ENCODE data around the gene NUDC.
"Not testable (repeated sequence)": the region's sequence is repeated elsewhere in the genome, so short reads cannot be mapped to it uniquely, and the experiment has no call there.

The NUDC gene

GRCh38 chr1:26984291-26984690 is 62.7 kb downstream of the NUDC start:
- POLR2A ChIA-PET: no interaction called here
- TF ChIP-seq, protein P1, sequence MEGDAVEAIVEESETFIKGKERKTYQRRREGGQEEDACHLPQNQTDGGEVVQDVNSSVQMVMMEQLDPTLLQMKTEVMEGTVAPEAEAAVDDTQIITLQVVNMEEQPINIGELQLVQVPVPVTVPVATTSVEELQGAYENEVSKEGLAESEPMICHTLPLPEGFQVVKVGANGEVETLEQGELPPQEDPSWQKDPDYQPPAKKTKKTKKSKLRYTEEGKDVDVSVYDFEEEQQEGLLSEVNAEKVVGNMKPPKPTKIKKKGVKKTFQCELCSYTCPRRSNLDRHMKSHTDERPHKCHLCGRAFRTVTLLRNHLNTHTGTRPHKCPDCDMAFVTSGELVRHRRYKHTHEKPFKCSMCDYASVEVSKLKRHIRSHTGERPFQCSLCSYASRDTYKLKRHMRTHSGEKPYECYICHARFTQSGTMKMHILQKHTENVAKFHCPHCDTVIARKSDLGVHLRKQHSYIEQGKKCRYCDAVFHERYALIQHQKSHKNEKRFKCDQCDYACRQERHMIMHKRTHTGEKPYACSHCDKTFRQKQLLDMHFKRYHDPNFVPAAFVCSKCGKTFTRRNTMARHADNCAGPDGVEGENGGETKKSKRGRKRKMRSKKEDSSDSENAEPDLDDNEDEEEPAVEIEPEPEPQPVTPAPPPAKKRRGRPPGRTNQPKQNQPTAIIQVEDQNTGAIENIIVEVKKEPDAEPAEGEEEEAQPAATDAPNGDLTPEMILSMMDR (IDR thresholded peaks at IDR 0.05; ENCODE audit: control extremely low read depth, extremely low read depth, low read depth, missing control alignments): no peak
- no peak for DNase-seq (ENCODE audit: extremely low spot score)
- CTCF ChIA-PET: interaction anchor here (1.6 to 3.5 kb wide), 2 partner anchors 14 to 18 kb away, joined by 4 to 22 read pairs; no protein-coding TSS in a partner anchor

DNA sequence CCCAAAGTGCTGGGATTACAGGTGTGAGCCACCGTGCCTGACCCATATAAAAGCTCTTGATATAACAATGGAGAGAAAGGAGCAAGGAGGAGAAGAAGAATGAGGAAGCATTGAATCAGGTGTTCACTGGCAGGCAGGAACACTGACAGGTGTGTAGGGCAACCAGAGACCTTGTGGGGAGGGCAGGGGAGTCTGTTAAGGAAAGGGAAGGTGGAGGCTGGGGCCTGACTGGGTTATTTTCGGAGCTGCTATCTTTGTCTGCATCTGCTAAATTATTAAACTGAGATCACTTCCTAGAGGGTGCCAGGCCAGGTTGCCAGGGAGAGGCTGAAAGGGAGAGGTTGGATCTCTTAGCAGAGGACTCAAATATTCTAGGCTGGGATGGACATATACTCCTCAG is 65.1 kb downstream of the NUDC start:
- TF ChIP-seq, protein P1 (IDR thresholded peaks at IDR 0.05; ENCODE audit: control extremely low read depth, extremely low read depth, low read depth, missing control alignments): no peak
- DNase-seq (ENCODE audit: extremely low spot score): no peak
- POLR2A ChIA-PET: interaction anchor here (0.6 kb wide), 1 partner anchor 379 kb away, joined by 6 read pairs; no protein-coding TSS in a partner anchor
- CTCF ChIA-PET: interaction anchor here (0.7 to 3.5 kb wide), 4 partner anchors 8 to 58 kb away, joined by 3 to 22 read pairs (median 3); no protein-coding TSS in a partner anchor

GRCh38 chr1:26989403-26990109 is 68.0 kb downstream of the NUDC start:
- POLR2A ChIA-PET; CTCF ChIA-PET; DNase-seq (ENCODE audit: extremely low spot score): not testable (repeated sequence)

- CTCF ChIA-PET: interaction anchor here (1.2 to 8.4 kb wide), 2 partner anchors 15 to 53 kb away, joined by 3 to 52 read pairs; no protein-coding TSS in a partner anchor
- peak; percentile 56 for DNase-seq (ENCODE audit: extremely low spot score)
Observed at GRCh38 chr1:26991310-26992116, 70.0 kb downstream of the NUDC start.

DNA sequence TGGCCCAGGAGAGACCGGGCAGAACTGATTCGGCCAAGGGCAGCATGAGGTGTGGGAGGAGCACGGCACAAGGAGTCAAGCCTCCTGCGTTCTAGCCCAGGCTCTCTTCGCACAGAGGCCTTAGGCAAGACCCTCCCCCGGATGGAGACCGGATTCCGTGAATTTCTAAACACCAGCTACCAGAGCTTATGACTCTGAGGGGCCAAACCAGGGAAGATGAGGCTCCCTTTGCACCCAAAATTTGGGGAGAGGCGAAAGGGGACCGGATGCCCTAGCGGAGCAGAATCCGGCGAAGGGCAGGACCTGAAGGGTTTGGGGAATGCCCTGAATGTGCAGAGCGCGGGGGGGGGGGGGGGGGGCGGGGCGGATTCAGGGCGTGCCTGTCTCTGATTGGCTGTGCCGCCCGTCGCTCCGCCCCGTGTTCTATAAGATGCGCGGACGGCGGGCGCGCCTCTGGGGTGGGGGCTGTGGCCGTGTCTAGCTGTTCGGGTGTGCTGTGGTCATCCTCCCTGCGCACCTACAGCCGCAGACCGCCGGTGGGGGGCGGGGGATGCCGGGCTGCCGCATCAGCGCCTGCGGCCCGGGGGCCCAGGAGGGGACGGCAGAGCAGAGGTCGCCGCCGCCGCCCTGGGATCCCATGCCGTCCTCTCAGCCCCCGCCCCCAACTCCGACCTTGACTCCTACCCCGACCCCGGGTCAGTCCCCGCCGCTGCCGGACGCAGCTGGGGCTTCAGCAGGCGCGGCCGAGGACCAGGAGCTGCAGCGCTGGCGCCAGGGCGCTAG is 71.9 kb downstream of the NUDC start, which contains the start of gene TRNP1:
Gene TRNP1 (plus strand): TSS at position 456 of the 783 bp plus-strand sequence. CDS start 95 bp downstream, at position 551.
- DNase-seq (ENCODE audit: extremely low spot score): peak; percentile 94
- TF ChIP-seq, protein P1 (IDR thresholded peaks at IDR 0.05; ENCODE audit: control extremely low read depth, extremely low read depth, low read depth, missing control alignments): no peak
- CTCF ChIA-PET: interaction anchor here (1.6 to 8.4 kb wide), 3 partner anchors 11 to 51 kb away, joined by 3 to 52 read pairs (median 5); no protein-coding TSS in a partner anchor
- POLR2A ChIA-PET: interaction anchor here (0.5 kb wide), 1 partner anchor 66 kb away, joined by 8 read pairs; no protein-coding TSS in a partner anchor

More at GRCh38 chr1:26991310-26992116, 70.0 kb downstream of the NUDC start:
- POLR2A ChIA-PET: no interaction called here
- TF ChIP-seq, protein P1 (IDR thresholded peaks at IDR 0.05; ENCODE audit: control extremely low read depth, extremely low read depth, low read depth, missing control alignments): peak; percentile 18

GRCh38 chr1:26994020-26994786 is 72.7 kb downstream of the NUDC start:
- CTCF ChIA-PET: interaction anchor here (1.4 to 8.4 kb wide), 5 partner anchors 8 to 51 kb away, joined by 3 to 52 read pairs (median 5); no protein-coding TSS in a partner anchor
- TF ChIP-seq, protein P1 (IDR thresholded peaks at IDR 0.05; ENCODE audit: control extremely low read depth, extremely low read depth, low read depth, missing control alignments): no peak
- DNase-seq (ENCODE audit: extremely low spot score): no peak
- POLR2A ChIA-PET: no interaction called here

Data from GM10248 (cell line).